HepG2 (cell line): ENCODE results near the gene VPS11. TPM values are rescaled to one million over a fixed set of nuclear protein-coding genes. Genes with fewer than 3 reads are reported as not detected.

Experiments used
- ATAC-seq: fragments of 200-7000 bp; cut with Tn5 transposase; 3 replicates; pipeline ENCODE4 v1.9.1; 2020; ENCODE audit warnings: mild to moderate bottlenecking, moderate library complexity
- BruUV-seq: library from RNA; stranded (reverse); fragments of 400-500 nt; replicated peaks from 2 replicates; lab custom pipeline; 2021; lab: Mats Ljungman, UMichigan
- CTCF ChIA-PET: fragments of 300-600 bp; formaldehyde crosslinking; extraction: SDS; loops from one replicate; lab custom pipeline; 2021; ENCODE audit warnings: low total read pairs, inconsistent platforms, low intra/inter-chr PET ratio; lab: Yijun Ruan, JAX
- POLR2A ChIA-PET: fragments of 350-600 bp; sonication (Branson Sonifier 250); formaldehyde crosslinking; loops from one replicate; lab custom pipeline; 2020; ENCODE audit warnings: antibody characterized with exemption, inconsistent platforms; lab: Yijun Ruan, JAX
- DNase-seq: peaks from one replicate; pipeline ENCODE4 v3.0.0-alpha.2; 2015; ENCODE audit warnings: low spot score
- FAIRE-seq: peaks from 3 replicates; lab custom pipeline; 2011; peaks lifted over from hg19 to GRCh38; lab: Jason Lieb, UNC
- H2AFZ ChIP-seq: one replicate; pipeline ENCODE4 v1.6.1; 2011; ENCODE audit warnings: low read length, inconsistent platforms
- H3K27ac ChIP-seq: fragments of 300-600 bp; 3 replicates; pipeline ENCODE4 v1.8.0; 2011; ENCODE audit warnings: mixed run types, mild to moderate bottlenecking, mixed read lengths, low read length, inconsistent platforms; ENCODE audit not compliant: insufficient read depth; ENCODE audit errors: extremely low read length
- H3K27me3 ChIP-seq, 2 experiments: fragments of 200-600 bp in 1 of 2; 2 replicates in 1 of 2; 3 replicates in 1 of 2; pipeline versions ENCODE4 v1.6.0 to v1.8.0; 2011; ENCODE audit warnings: low read length in 2 of 2, mild to moderate bottlenecking in 2 of 2, moderate library complexity in 2 of 2, inconsistent platforms in 1 of 2; ENCODE audit not compliant: insufficient read depth in 2 of 2, control insufficient read depth in 1 of 2
- H3K36me3 ChIP-seq, 2 experiments: fragments of 200-600 bp in 1 of 2; replicated peaks in 1 of 2; 2 replicates in 1 of 2; 3 replicates in 1 of 2; pipeline versions ENCODE4 v1.5.1 to v1.8.0; 2011; ENCODE audit warnings: low read length in 2 of 2, inconsistent platforms in 1 of 2; ENCODE audit not compliant: insufficient read depth in 2 of 2, control insufficient read depth in 1 of 2
- H3K4me1 ChIP-seq: 2 replicates; pipeline ENCODE4 v1.5.1; 2012; ENCODE audit warnings: low read length, inconsistent platforms; ENCODE audit not compliant: insufficient read depth
- H3K4me2 ChIP-seq: 2 replicates; pipeline ENCODE4 v1.6.0; 2011; ENCODE audit warnings: low read depth, low read length, inconsistent platforms
- H3K4me3 ChIP-seq, 3 experiments: fragments of 200-600 bp in 1 of 3; sonication (generic), shearing (Covaris generic) in 1 of 3; replicated peaks in 1 of 3; 2 replicates each; pipeline ENCODE4 v1.5.1; 2011 to 2016; ENCODE audit warnings: low read length in 3 of 3, inconsistent platforms in 2 of 3, low read depth in 2 of 3, mild to moderate bottlenecking in 2 of 3, control low read depth in 1 of 3, mixed read lengths in 1 of 3; ENCODE audit not compliant: insufficient read depth in 1 of 3
- H3K79me2 ChIP-seq: one replicate; pipeline ENCODE4 v1.6.1; 2011; ENCODE audit warnings: low read length, inconsistent platforms; ENCODE audit not compliant: insufficient read depth
- H3K9ac ChIP-seq: 2 replicates; pipeline ENCODE4 v1.6.0; 2011; ENCODE audit warnings: mild to moderate bottlenecking, low read depth, low read length, inconsistent platforms; ENCODE audit not compliant: insufficient read depth
- H3K9me3 ChIP-seq: 2 replicates; pipeline ENCODE4 v1.5.1; 2012; ENCODE audit warnings: mild to moderate bottlenecking, low read length
- H4K20me1 ChIP-seq: 2 replicates; pipeline ENCODE4 v1.6.0; 2011; ENCODE audit warnings: inconsistent platforms, mild to moderate bottlenecking, low read length, moderate library complexity; ENCODE audit not compliant: insufficient read depth
- AGO1 ChIP-seq: fragments of 200-400 bp; formaldehyde crosslinking; IDR thresholded peaks from 2 replicates; pipeline ENCODE4 v1.6.1; 2017; ENCODE audit warnings: mild to moderate bottlenecking, low read depth, low read length, moderate library complexity; ENCODE audit not compliant: poor library complexity, severe bottlenecking
- GABPA ChIP-seq, 2 experiments: IDR thresholded peaks; 2 replicates each; pipeline ENCODE4 v1.6.1; 2011 to 2016; ENCODE audit warnings: low read depth in 2 of 2, low read length in 1 of 2, missing biosample characterization in 1 of 2, missing genetic modification characterization in 1 of 2
- PHF20 ChIP-seq: sonication (generic); formaldehyde crosslinking; IDR thresholded peaks from 2 replicates; pipeline ENCODE4 v1.5.0; 2020; ENCODE audit warnings: mild to moderate bottlenecking, missing genetic modification reagents
- RBFOX2 ChIP-seq: fragments of 200-400 bp; formaldehyde crosslinking; IDR thresholded peaks from 2 replicates; pipeline ENCODE4 v1.6.1; 2017; ENCODE audit warnings: low read depth, mild to moderate bottlenecking, low read length
- ZNF720 ChIP-seq: sonication (generic); formaldehyde crosslinking; IDR thresholded peaks from 2 replicates; pipeline ENCODE4 v1.4.0; 2020; ENCODE audit warnings: missing genetic modification reagents
- WGBS: methylation state at CpG from one replicate; pipeline ENCODE4 v1.1.6; 2017; ENCODE audit warnings: low lambda C conversion rate; 5-methylcytosine and 5-hydroxymethylcytosine counted together
- in situ Hi-C: cut with HindIII; loops from 2 replicates; pipeline ENCODE4 v1.10.0; 2017; ENCODE audit warnings: low pct_unique_long_range_greater_than_20kb; ENCODE audit not compliant: extremely low pct_ligation_motif_present
- intact Hi-C: fragments of 100-400 bp; cut with micrococcal nuclease; formaldehyde crosslinking; loops from one replicate; pipeline ENCODE4 v1.10.0; 2022; ENCODE audit not compliant: unreplicated experiment
- polyA plus RNA-seq, 8 experiments: library from polyadenylated mRNA; depleted of rRNA in 3 of 8; stranded (reverse) in 7 of 8; unstranded in 1 of 8; fragments of >200 nt; fragmentation: Illumina TruSeq in 4 of 8; extraction: Trizol in 4 of 8; gene quantifications; 2 replicates each; pipeline versions ENCODE4 v1.2.1 to v1.2.3, GENCODE V29; 2011 to 2016; ENCODE audit warnings: low read depth in 4 of 8, missing spikeins in 1 of 8, mixed read lengths in 1 of 8; ENCODE audit not compliant: insufficient read depth in 1 of 8
- total RNA-seq, 5 experiments: library from RNA; depleted of rRNA; stranded (reverse); fragments of >200 nt; fragmentation: Illumina TruSeq; extraction: Trizol; gene quantifications; 2 replicates each; pipeline ENCODE4 v1.2.3, GENCODE V29; 2016; ENCODE audit warnings: low read depth in 1 of 5
- TF ChIP-seq, protein P1 (sequence below): sonication (generic); formaldehyde crosslinking; IDR thresholded peaks from 2 replicates; pipeline ENCODE4 v1.5.0; 2020; ENCODE audit warnings: mild to moderate bottlenecking, missing genetic modification reagents
- TF ChIP-seq, protein P2 (sequence below): sonication (generic); formaldehyde crosslinking; IDR thresholded peaks from 2 replicates; pipeline ENCODE4 v1.5.0; 2020; ENCODE audit warnings: missing genetic modification reagents, mild to moderate bottlenecking, borderline replicate concordance
- TF ChIP-seq, protein P3 (sequence below): sonication (generic); formaldehyde crosslinking; IDR thresholded peaks from 2 replicates; pipeline ENCODE4 v1.5.1; 2020; ENCODE audit warnings: mild to moderate bottlenecking, missing genetic modification reagents, borderline replicate concordance
- TF ChIP-seq, protein P4 (sequence below): sonication (generic); formaldehyde crosslinking; IDR thresholded peaks from 2 replicates; pipeline ENCODE4 v1.5.1; 2020; ENCODE audit warnings: mild to moderate bottlenecking, missing genetic modification reagents

VPS11 gene
- total and polyA plus RNA-seq, 2 of the 13 experiments (the other 11 are each of a cell fraction or from before 2014, with no cell fraction given): 13.7 to 21.6 TPM

DNA sequence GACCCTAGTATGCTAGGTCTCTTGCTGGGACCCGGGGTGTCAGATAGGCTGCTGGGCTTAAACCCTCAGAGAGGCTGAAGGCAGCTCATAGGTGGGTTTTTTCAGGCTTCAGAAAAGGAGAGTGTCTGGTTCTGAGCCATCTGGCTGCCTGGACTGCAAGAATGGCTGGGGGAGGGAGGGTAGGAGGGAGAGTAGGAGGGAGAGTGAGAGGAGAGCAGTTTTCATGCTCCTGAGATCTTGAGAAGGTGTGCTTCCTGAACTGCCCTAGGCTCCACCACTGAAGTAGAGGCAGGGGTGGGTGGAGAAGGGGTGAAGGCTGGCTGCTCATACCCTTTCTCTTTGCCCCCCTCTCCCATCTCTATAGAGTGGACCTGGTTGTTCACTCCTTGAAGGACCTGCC lies 21.7 kb downstream of the VPS11 start (continued):
- TF ChIP-seq GABPA (IDR thresholded peaks at IDR 0.05; ENCODE audit: low read depth, low read length) (no peak), GABPA (CRISPR knock-in tag; IDR thresholded peaks at IDR 0.05; ENCODE audit: low read depth) (no peak)
- TF ChIP-seq, protein P1, sequence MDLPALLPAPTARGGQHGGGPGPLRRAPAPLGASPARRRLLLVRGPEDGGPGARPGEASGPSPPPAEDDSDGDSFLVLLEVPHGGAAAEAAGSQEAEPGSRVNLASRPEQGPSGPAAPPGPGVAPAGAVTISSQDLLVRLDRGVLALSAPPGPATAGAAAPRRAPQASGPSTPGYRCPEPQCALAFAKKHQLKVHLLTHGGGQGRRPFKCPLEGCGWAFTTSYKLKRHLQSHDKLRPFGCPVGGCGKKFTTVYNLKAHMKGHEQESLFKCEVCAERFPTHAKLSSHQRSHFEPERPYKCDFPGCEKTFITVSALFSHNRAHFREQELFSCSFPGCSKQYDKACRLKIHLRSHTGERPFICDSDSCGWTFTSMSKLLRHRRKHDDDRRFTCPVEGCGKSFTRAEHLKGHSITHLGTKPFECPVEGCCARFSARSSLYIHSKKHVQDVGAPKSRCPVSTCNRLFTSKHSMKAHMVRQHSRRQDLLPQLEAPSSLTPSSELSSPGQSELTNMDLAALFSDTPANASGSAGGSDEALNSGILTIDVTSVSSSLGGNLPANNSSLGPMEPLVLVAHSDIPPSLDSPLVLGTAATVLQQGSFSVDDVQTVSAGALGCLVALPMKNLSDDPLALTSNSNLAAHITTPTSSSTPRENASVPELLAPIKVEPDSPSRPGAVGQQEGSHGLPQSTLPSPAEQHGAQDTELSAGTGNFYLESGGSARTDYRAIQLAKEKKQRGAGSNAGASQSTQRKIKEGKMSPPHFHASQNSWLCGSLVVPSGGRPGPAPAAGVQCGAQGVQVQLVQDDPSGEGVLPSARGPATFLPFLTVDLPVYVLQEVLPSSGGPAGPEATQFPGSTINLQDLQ (CRISPR knock-in tag): no peak

DNA sequence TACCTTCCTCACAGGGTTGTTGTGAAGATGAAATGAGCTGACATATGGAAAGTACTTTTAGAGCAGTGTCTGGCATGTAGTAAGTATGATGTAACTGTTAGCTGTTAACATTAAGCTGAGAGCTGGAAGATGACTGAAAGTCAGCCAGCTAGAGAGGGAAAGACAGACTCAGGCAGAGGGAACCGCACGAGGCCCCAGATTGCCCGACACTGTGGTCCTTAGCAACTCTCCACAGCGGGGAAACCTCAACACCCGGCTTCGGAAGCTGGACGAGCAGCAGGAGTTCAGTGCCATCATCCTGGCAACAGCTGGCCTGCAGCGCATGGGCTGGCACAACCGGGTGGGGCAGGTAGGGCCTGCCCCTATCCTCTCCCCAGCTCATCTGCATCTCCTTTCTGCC lies 23.6 kb downstream of the VPS11 start:
- Histone ChIP-seq H3K9ac (no peak overlapping the region), H3K4me1 (peaks cover 52% of the 10 kb centered on the region), H3K9me3 (no peaks in the 10 kb centered on the region), H2AFZ (no peak overlapping the region), H3K27me3 (no peaks in the 10 kb centered on the region), H3K4me2 (no peak overlapping the region), H3K27ac (no peak overlapping the region), H3K36me3 (peaks cover 0 to 17% of the 10 kb centered on the region in 2 experiments; a peak in 4 of 5 replicates), H4K20me1 (peaks cover 16% of the 10 kb centered on the region), H3K4me3 (no peak overlapping the region), H3K79me2 (peaks cover 34% of the 10 kb centered on the region)
- FAIRE-seq (no peak), ATAC-seq (no peak), DNase-seq (no peak)
- POLR2A ChIA-PET: interaction anchor here (1.2 to 1.9 kb wide), 2 partner anchors 24 to 33 kb away, joined by 4 to 5 read pairs; partner anchors contain the start of gene VPS11
- BruUV-seq: no TSS peak
- in situ Hi-C loops: no loop called here
- CTCF ChIA-PET: no interaction called here
- 97% methylated on average over 5 of the region's 9 CpGs for WGBS
- intact Hi-C loops: no loop called here
- no peak for TF ChIP-seq PHF20 (CRISPR knock-in tag)
- peak; percentile 35; the same call in 1 of the 2 replicates for TF ChIP-seq RBFOX2
- TF ChIP-seq, protein P2, sequence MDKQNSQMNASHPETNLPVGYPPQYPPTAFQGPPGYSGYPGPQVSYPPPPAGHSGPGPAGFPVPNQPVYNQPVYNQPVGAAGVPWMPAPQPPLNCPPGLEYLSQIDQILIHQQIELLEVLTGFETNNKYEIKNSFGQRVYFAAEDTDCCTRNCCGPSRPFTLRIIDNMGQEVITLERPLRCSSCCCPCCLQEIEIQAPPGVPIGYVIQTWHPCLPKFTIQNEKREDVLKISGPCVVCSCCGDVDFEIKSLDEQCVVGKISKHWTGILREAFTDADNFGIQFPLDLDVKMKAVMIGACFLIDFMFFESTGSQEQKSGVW (CRISPR knock-in tag): no peak
- TF ChIP-seq, protein P3, sequence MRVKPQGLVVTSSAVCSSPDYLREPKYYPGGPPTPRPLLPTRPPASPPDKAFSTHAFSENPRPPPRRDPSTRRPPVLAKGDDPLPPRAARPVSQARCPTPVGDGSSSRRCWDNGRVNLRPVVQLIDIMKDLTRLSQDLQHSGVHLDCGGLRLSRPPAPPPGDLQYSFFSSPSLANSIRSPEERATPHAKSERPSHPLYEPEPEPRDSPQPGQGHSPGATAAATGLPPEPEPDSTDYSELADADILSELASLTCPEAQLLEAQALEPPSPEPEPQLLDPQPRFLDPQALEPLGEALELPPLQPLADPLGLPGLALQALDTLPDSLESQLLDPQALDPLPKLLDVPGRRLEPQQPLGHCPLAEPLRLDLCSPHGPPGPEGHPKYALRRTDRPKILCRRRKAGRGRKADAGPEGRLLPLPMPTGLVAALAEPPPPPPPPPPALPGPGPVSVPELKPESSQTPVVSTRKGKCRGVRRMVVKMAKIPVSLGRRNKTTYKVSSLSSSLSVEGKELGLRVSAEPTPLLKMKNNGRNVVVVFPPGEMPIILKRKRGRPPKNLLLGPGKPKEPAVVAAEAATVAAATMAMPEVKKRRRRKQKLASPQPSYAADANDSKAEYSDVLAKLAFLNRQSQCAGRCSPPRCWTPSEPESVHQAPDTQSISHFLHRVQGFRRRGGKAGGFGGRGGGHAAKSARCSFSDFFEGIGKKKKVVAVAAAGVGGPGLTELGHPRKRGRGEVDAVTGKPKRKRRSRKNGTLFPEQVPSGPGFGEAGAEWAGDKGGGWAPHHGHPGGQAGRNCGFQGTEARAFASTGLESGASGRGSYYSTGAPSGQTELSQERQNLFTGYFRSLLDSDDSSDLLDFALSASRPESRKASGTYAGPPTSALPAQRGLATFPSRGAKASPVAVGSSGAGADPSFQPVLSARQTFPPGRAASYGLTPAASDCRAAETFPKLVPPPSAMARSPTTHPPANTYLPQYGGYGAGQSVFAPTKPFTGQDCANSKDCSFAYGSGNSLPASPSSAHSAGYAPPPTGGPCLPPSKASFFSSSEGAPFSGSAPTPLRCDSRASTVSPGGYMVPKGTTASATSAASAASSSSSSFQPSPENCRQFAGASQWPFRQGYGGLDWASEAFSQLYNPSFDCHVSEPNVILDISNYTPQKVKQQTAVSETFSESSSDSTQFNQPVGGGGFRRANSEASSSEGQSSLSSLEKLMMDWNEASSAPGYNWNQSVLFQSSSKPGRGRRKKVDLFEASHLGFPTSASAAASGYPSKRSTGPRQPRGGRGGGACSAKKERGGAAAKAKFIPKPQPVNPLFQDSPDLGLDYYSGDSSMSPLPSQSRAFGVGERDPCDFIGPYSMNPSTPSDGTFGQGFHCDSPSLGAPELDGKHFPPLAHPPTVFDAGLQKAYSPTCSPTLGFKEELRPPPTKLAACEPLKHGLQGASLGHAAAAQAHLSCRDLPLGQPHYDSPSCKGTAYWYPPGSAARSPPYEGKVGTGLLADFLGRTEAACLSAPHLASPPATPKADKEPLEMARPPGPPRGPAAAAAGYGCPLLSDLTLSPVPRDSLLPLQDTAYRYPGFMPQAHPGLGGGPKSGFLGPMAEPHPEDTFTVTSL (CRISPR knock-in tag): no peak
- TF ChIP-seq ZNF720 (CRISPR knock-in tag): no peak
- TF ChIP-seq AGO1: peak; percentile 25
- TF ChIP-seq, protein P4, sequence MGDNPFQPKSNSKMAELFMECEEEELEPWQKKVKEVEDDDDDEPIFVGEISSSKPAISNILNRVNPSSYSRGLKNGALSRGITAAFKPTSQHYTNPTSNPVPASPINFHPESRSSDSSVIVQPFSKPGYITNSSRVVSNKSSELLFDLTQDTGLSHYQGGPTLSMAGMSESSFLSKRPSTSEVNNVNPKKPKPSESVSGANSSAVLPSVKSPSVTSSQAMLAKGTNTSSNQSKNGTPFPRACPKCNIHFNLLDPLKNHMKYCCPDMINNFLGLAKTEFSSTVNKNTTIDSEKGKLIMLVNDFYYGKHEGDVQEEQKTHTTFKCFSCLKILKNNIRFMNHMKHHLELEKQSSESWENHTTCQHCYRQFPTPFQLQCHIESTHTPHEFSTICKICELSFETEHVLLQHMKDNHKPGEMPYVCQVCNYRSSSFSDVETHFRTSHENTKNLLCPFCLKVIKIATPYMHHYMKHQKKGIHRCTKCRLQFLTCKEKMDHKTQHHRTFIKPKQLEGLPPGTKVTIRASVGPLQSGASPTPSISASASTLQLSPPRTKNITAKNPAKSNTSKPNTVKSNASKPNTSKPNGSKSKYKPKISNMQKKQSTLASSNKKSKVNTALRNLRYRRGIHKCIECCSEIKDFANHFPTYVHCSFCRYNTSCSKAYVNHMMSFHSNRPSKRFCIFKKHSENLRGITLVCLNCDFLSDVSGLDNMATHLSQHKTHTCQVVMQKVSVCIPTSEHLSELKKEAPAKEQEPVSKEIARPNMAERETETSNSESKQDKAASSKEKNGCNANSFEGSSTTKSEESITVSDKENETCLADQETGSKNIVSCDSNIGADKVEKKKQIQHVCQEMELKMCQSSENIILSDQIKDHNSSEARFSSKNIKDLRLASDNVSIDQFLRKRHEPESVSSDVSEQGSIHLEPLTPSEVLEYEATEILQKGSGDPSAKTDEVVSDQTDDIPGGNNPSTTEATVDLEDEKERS (CRISPR knock-in tag): no peak
